SK-N-SH treated with all-trans-retinoic acid at 6 μM for 48 hours (cell line): ENCODE data around the gene TPBGL.

Experiments used
- ATAC-seq: fragments of 200-7000 bp; cut with Tn5 transposase; 3 replicates; pipeline ENCODE4 v1.9.1; 2020; ENCODE audit warnings: mild to moderate bottlenecking, moderate library complexity
- BACH2 ChIP-seq: fragments of 250-450 bp; sonication (Bioruptor Pico); IDR thresholded peaks from 2 replicates; pipeline ENCODE4 v1.9.0; 2021; ENCODE audit warnings: mild to moderate bottlenecking, borderline replicate concordance
- CSDC2 ChIP-seq: fragments of 250-450 bp; sonication (Bioruptor Pico); IDR thresholded peaks from 2 replicates; pipeline ENCODE4 v1.5.0; 2020; ENCODE audit warnings: mild to moderate bottlenecking, moderate library complexity
- ESRRG ChIP-seq: fragments of 250-450 bp; sonication (Bioruptor Pico); IDR thresholded peaks from 2 replicates; pipeline ENCODE4 v1.6.1; 2021; ENCODE audit warnings: mild to moderate bottlenecking
- GLIS3 ChIP-seq: fragments of 250-450 bp; sonication (Bioruptor Pico); IDR thresholded peaks from 2 replicates; pipeline ENCODE4 v1.5.0; 2020; ENCODE audit warnings: mild to moderate bottlenecking, moderate library complexity
- OSR1 ChIP-seq: fragments of 250-450 bp; sonication (Bioruptor Pico); IDR thresholded peaks from 2 replicates; pipeline ENCODE4 v1.8.0; 2022; ENCODE audit warnings: moderate library complexity, mild to moderate bottlenecking, inconsistent platforms
- PPARA ChIP-seq: fragments of 250-450 bp; sonication (Bioruptor Pico); IDR thresholded peaks from 2 replicates; pipeline ENCODE4 v1.5.0; 2020; ENCODE audit warnings: mild to moderate bottlenecking, borderline replicate concordance
- RARB ChIP-seq: fragments of 250-450 bp; sonication (Bioruptor Pico); IDR thresholded peaks from 2 replicates; pipeline ENCODE4 v1.8.0; 2021; ENCODE audit warnings: mild to moderate bottlenecking, moderate library complexity
- SNAI2 ChIP-seq: fragments of 250-450 bp; sonication (Bioruptor Pico); IDR thresholded peaks from 2 replicates; pipeline ENCODE4 v1.5.0; 2020; ENCODE audit warnings: mild to moderate bottlenecking, moderate library complexity
- TCF4 ChIP-seq: fragments of 250-450 bp; sonication (Bioruptor Pico); IDR thresholded peaks from 2 replicates; pipeline ENCODE4 v1.8.0; 2021; ENCODE audit warnings: mild to moderate bottlenecking, moderate library complexity, borderline replicate concordance
- TOX ChIP-seq: fragments of 250-450 bp; sonication (Bioruptor Pico); IDR thresholded peaks from 2 replicates; pipeline ENCODE4 v1.8.0; 2021; ENCODE audit warnings: mild to moderate bottlenecking, moderate library complexity, borderline replicate concordance
- TSHZ2 ChIP-seq: fragments of 250-450 bp; sonication (Bioruptor Pico); IDR thresholded peaks from 2 replicates; pipeline ENCODE4 v1.5.0; 2020; ENCODE audit warnings: mild to moderate bottlenecking, moderate library complexity
- ZC3H10 ChIP-seq: fragments of 250-450 bp; sonication (Bioruptor Pico); IDR thresholded peaks from 2 replicates; pipeline ENCODE4 v1.5.1; 2021; ENCODE audit warnings: mild to moderate bottlenecking, moderate library complexity
- ZFP3 ChIP-seq: fragments of 250-450 bp; sonication (Bioruptor Pico); IDR thresholded peaks from 2 replicates; pipeline ENCODE4 v1.5.0; 2020; ENCODE audit warnings: mild to moderate bottlenecking, moderate library complexity
- ZNF565 ChIP-seq: fragments of 450-650 bp; formaldehyde crosslinking; conservative IDR thresholded peaks from 2 replicates; pipeline ENCODE4 v1.5.0; 2020; ENCODE audit warnings: low read depth, mild to moderate bottlenecking, moderate library complexity
- ZNF70 ChIP-seq: fragments of 450-650 bp; formaldehyde crosslinking; IDR thresholded peaks from 2 replicates; pipeline ENCODE4 v1.5.0; 2020; ENCODE audit warnings: mild to moderate bottlenecking, moderate library complexity
- ZNF8 ChIP-seq: fragments of 450-650 bp; formaldehyde crosslinking; IDR thresholded peaks from 2 replicates; pipeline ENCODE4 v1.5.0; 2020; ENCODE audit warnings: mild to moderate bottlenecking, moderate library complexity
- TF ChIP-seq, protein P1 (sequence below): fragments of 250-450 bp; sonication (Bioruptor Pico); IDR thresholded peaks from 2 replicates; pipeline ENCODE4 v1.8.0; 2021; ENCODE audit warnings: low read depth, mild to moderate bottlenecking, moderate library complexity, borderline replicate concordance
- TF ChIP-seq, protein P2 (sequence below): fragments of 250-450 bp; sonication (Bioruptor Pico); IDR thresholded peaks from 2 replicates; pipeline ENCODE4 v1.5.1; 2020; ENCODE audit warnings: low read depth, mild to moderate bottlenecking, moderate library complexity
- TF ChIP-seq, protein P3 (sequence below): fragments of 250-450 bp; sonication (Bioruptor Pico); IDR thresholded peaks from 2 replicates; pipeline ENCODE4 v1.8.0; 2020; ENCODE audit warnings: mild to moderate bottlenecking, moderate library complexity, borderline replicate concordance
- TF ChIP-seq, protein P4 (sequence below): fragments of 250-450 bp; sonication (Bioruptor Pico); IDR thresholded peaks from 2 replicates; pipeline ENCODE4 v1.5.1; 2021; ENCODE audit warnings: mild to moderate bottlenecking, moderate library complexity

The TPBGL gene

DNA sequence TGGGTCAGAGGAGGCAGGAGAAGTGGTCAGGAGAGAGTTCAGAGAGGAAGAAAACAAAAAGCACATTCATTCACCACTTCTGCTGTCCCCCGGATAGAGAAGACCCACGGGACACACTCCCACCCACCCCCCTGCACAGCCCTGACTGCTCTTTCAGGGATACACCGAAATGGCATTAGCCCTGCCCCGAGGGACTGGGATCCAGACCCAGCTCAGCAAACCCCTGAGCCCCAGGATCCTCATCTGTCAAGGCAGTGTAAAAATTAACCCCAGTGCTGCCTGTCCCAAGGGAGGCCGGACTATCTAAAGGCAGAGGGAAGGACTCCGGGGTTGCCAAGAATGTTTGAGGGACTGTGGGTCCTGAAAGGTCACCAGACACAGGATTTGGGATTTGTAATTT, 31.2 kb downstream of the TPBGL start:
- ATAC-seq, result no peak
- TF ChIP-seq, protein P1, sequence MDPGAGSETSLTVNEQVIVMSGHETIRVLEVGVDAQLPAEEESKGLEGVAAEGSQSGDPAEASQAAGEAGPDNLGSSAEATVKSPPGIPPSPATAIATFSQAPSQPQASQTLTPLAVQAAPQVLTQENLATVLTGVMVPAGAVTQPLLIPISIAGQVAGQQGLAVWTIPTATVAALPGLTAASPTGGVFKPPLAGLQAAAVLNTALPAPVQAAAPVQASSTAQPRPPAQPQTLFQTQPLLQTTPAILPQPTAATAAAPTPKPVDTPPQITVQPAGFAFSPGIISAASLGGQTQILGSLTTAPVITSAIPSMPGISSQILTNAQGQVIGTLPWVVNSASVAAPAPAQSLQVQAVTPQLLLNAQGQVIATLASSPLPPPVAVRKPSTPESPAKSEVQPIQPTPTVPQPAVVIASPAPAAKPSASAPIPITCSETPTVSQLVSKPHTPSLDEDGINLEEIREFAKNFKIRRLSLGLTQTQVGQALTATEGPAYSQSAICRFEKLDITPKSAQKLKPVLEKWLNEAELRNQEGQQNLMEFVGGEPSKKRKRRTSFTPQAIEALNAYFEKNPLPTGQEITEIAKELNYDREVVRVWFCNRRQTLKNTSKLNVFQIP (CRISPR knock-in tag), result no peak
- TF ChIP-seq ZC3H10 (no peak), TCF4 (no peak), BACH2 (CRISPR knock-in tag) (no peak), CSDC2 (no peak), ZNF565 (CRISPR knock-in tag) (no peak), OSR1 (CRISPR knock-in tag) (no peak), RARB (CRISPR knock-in tag) (no peak), TOX (CRISPR knock-in tag) (no peak), GLIS3 (CRISPR knock-in tag) (no peak), ZFP3 (no peak)
- TF ChIP-seq, protein P2, sequence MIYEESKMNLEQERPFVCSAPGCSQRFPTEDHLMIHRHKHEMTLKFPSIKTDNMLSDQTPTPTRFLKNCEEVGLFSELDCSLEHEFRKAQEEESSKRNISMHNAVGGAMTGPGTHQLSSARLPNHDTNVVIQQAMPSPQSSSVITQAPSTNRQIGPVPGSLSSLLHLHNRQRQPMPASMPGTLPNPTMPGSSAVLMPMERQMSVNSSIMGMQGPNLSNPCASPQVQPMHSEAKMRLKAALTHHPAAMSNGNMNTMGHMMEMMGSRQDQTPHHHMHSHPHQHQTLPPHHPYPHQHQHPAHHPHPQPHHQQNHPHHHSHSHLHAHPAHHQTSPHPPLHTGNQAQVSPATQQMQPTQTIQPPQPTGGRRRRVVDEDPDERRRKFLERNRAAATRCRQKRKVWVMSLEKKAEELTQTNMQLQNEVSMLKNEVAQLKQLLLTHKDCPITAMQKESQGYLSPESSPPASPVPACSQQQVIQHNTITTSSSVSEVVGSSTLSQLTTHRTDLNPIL, result no peak
- TF ChIP-seq, protein P3, sequence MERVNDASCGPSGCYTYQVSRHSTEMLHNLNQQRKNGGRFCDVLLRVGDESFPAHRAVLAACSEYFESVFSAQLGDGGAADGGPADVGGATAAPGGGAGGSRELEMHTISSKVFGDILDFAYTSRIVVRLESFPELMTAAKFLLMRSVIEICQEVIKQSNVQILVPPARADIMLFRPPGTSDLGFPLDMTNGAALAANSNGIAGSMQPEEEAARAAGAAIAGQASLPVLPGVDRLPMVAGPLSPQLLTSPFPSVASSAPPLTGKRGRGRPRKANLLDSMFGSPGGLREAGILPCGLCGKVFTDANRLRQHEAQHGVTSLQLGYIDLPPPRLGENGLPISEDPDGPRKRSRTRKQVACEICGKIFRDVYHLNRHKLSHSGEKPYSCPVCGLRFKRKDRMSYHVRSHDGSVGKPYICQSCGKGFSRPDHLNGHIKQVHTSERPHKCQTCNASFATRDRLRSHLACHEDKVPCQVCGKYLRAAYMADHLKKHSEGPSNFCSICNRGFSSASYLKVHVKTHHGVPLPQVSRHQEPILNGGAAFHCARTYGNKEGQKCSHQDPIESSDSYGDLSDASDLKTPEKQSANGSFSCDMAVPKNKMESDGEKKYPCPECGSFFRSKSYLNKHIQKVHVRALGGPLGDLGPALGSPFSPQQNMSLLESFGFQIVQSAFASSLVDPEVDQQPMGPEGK, result no peak
- TF ChIP-seq, all 23 proteins: peak for 0

GRCh38 chr11:75272391-75272790, 31.8 kb downstream of the TPBGL start:
- no peak for ATAC-seq
- TF ChIP-seq TSHZ2, result no peak
- no peak for TF ChIP-seq SNAI2 (CRISPR knock-in tag)
- no peak for TF ChIP-seq ESRRG
- TF ChIP-seq ZNF8 (CRISPR knock-in tag), result no peak
- no peak for TF ChIP-seq ZFP3
- no peak for TF ChIP-seq ZC3H10
- TF ChIP-seq, protein P3, result no peak
- TF ChIP-seq GLIS3 (CRISPR knock-in tag), result no peak
- no peak for TF ChIP-seq PPARA (CRISPR knock-in tag)

GRCh38 chr11:75272821-75273301, 32.3 kb downstream of the TPBGL start:
- TF ChIP-seq, protein P4, sequence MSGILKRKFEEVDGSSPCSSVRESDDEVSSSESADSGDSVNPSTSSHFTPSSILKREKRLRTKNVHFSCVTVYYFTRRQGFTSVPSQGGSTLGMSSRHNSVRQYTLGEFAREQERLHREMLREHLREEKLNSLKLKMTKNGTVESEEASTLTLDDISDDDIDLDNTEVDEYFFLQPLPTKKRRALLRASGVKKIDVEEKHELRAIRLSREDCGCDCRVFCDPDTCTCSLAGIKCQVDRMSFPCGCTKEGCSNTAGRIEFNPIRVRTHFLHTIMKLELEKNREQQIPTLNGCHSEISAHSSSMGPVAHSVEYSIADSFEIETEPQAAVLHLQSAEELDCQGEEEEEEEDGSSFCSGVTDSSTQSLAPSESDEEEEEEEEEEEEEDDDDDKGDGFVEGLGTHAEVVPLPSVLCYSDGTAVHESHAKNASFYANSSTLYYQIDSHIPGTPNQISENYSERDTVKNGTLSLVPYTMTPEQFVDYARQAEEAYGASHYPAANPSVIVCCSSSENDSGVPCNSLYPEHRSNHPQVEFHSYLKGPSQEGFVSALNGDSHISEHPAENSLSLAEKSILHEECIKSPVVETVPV (CRISPR knock-in tag), result no peak
- TF ChIP-seq ZNF70 (CRISPR knock-in tag) (no peak), ZNF565 (CRISPR knock-in tag) (no peak), ZFP3 (no peak), BACH2 (CRISPR knock-in tag) (no peak), GLIS3 (CRISPR knock-in tag) (no peak), ESRRG (no peak), ZC3H10 (no peak), SNAI2 (CRISPR knock-in tag) (no peak), ZNF8 (CRISPR knock-in tag) (no peak), TOX (CRISPR knock-in tag) (no peak)
- TF ChIP-seq, protein P3, result no peak
- TF ChIP-seq, protein P1 (CRISPR knock-in tag), result no peak
- ATAC-seq, result no peak
